Natural killer cell (primary cell): Measurements from ENCODE around the gene KCNK4. TPM values are rescaled to one million over a fixed set of nuclear protein-coding genes. Genes with fewer than 3 reads are reported as not detected.
A peak's percentile ranks its signal among the peaks of the same experiment; 100 is the strongest.

ENCODE experiments used
- ATAC-seq, 3 donors: fragments of 150-1000 bp in 2 of 3; fragments of 200-7000 bp in 1 of 3; cut with Tn5 transposase; 1 replicate in 1 of 3; 2 replicates in 2 of 3; pipeline ENCODE4 v1.10.0; 2021; ENCODE audit warnings: mild to moderate bottlenecking in 2 of 3, moderate library complexity in 2 of 3
- DNase-seq, 2 donors: peaks; one replicate each; pipeline versions ENCODE4 v3.0.0 to v3.0.0-alpha.2; 2013 to 2021; ENCODE audit warnings: mixed read lengths in 1 of 2
- H3K27ac ChIP-seq: one replicate; pipeline ENCODE4 v1.5.1; 2013; ENCODE audit warnings: mild to moderate bottlenecking, low read length
- H3K27me3 ChIP-seq: one replicate; pipeline ENCODE4 v1.6.1; 2013; ENCODE audit warnings: low read length; ENCODE audit not compliant: control insufficient read depth, insufficient read depth
- H3K36me3 ChIP-seq: one replicate; pipeline ENCODE4 v1.6.1; 2013; ENCODE audit warnings: low read length; ENCODE audit not compliant: control insufficient read depth, insufficient read depth
- H3K4me1 ChIP-seq: one replicate; pipeline ENCODE4 v1.6.1; 2013; ENCODE audit warnings: low read length; ENCODE audit not compliant: control insufficient read depth, insufficient read depth
- H3K4me3 ChIP-seq: one replicate; pipeline ENCODE4 v1.5.1; 2013; ENCODE audit warnings: low read length
- H3K9me3 ChIP-seq: one replicate; pipeline ENCODE4 v1.6.1; 2013; ENCODE audit warnings: low read length; ENCODE audit not compliant: control insufficient read depth, insufficient read depth
- H3K27ac Mint-ChIP-seq, 2 donors: one replicate each; pipeline ENCODE4 v1.8.0; 2022; ENCODE audit warnings: mild to moderate bottlenecking in 2 of 2, mixed read lengths in 2 of 2, moderate library complexity in 1 of 2
- H3K27me3 Mint-ChIP-seq, 2 donors: one replicate each; pipeline ENCODE4 v1.8.0; 2022; ENCODE audit warnings: low read depth in 2 of 2, mixed read lengths in 2 of 2
- H3K36me3 Mint-ChIP-seq: one replicate; pipeline ENCODE4 v1.8.0; 2022; ENCODE audit warnings: mixed read lengths
- H3K4me1 Mint-ChIP-seq, 2 donors: one replicate each; pipeline ENCODE4 v1.8.0; 2022; ENCODE audit warnings: mixed read lengths in 2 of 2
- H3K4me3 Mint-ChIP-seq: one replicate; pipeline ENCODE4 v1.8.0; 2022; ENCODE audit warnings: mild to moderate bottlenecking, moderate library complexity, mixed read lengths
- H3K9me3 Mint-ChIP-seq, 2 donors: one replicate each; pipeline ENCODE4 v1.8.0; 2022; ENCODE audit warnings: mixed read lengths in 2 of 2
- WGBS: methylation state at CpG from one replicate; pipeline ENCODE4 v1.1.7; 2013; ENCODE audit warnings: missing lambda C conversion rate; ENCODE audit not compliant: insufficient coverage; 5-methylcytosine and 5-hydroxymethylcytosine counted together
- intact Hi-C: fragments of 100-400 bp; cut with micrococcal nuclease; formaldehyde crosslinking; loops from one replicate; pipeline ENCODE4 v1.14.2; 2022
- total RNA-seq, 4 donors: library from RNA; stranded (reverse); fragments of 120-200 nt in 1 of 4; gene quantifications; one replicate each; pipeline versions ENCODE4 v1.2.3 to v1.2.4, GENCODE V29; 2013 to 2022
- TF ChIP-seq, protein P1 (sequence below): fragments of 200-600 bp; IDR thresholded peaks from one replicate; pipeline ENCODE4 v1.8.0; 2022; ENCODE audit warnings: antibody characterized with exemption

KCNK4 gene
- total RNA-seq, 3 donors from 2014 or later (not counting 1 experiment from before 2014, with no cell fraction given), result 0.30 to 0.86 TPM; not detected in 1

DNA sequence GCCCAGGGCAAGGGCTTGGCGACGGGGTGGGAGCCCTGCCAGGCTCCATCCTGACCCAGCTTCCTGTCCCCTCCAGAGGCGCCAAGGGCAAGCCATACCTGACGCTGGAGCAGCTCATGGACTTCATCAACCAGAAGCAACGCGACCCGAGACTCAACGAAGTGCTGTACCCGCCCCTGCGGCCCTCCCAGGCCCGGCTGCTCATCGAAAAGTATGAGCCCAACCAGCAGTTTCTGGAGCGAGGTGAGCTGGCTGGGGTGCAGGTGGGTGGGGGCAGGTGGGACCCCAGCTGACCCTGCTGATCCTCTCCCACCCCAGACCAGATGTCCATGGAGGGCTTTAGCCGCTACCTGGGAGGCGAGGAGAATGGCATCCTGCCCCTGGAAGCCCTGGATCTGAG, 34.8 kb upstream of the KCNK4 start:
- Mint-ChIP-seq H3K27me3 (no peaks in the 10 kb centered on the region), H3K4me1 (peaks cover 0 to 19% of the 10 kb centered on the region in 2 donors), H3K9me3 (no peaks in the 10 kb centered on the region), H3K36me3 (no peaks in the 10 kb centered on the region), H3K4me3 (no peak overlapping the region), H3K27ac (no peak overlapping the region)
- Histone ChIP-seq H3K27ac (no peak overlapping the region), H3K4me1 (peaks cover 17% of the 10 kb centered on the region), H3K27me3 (no peaks in the 10 kb centered on the region), H3K9me3 (no peaks in the 10 kb centered on the region), H3K36me3 (peaks cover 6% of the 10 kb centered on the region), H3K4me3 (no peak overlapping the region)
- TF ChIP-seq, protein P1, sequence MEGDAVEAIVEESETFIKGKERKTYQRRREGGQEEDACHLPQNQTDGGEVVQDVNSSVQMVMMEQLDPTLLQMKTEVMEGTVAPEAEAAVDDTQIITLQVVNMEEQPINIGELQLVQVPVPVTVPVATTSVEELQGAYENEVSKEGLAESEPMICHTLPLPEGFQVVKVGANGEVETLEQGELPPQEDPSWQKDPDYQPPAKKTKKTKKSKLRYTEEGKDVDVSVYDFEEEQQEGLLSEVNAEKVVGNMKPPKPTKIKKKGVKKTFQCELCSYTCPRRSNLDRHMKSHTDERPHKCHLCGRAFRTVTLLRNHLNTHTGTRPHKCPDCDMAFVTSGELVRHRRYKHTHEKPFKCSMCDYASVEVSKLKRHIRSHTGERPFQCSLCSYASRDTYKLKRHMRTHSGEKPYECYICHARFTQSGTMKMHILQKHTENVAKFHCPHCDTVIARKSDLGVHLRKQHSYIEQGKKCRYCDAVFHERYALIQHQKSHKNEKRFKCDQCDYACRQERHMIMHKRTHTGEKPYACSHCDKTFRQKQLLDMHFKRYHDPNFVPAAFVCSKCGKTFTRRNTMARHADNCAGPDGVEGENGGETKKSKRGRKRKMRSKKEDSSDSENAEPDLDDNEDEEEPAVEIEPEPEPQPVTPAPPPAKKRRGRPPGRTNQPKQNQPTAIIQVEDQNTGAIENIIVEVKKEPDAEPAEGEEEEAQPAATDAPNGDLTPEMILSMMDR, result no peak
- WGBS, result 93% methylated on average over 15 of the region's 15 CpGs
- intact Hi-C loops, result no loop called here
- ATAC-seq (no peak), DNase-seq (no peak)

DNA sequence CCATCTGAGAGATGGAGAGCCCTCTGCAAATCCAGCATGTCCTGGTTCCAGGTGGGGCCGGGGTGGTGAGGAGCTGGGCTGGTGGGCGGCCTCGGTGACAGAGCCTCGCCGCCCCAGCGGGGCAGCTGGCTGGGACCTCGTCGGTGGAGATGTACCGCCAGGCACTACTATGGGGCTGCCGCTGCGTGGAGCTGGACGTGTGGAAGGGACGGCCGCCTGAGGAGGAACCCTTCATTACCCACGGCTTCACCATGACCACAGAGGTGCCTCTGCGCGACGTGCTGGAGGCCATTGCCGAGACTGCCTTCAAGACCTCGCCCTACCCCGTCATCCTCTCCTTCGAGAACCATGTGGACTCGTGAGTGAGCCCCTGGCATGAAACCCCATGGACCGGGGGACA, 32.7 kb upstream of the KCNK4 start:
- Histone ChIP-seq H3K4me1 (no peaks in the 10 kb centered on the region), H3K36me3 (peaks cover 6% of the 10 kb centered on the region), H3K4me3 (no peak overlapping the region), H3K27me3 (no peaks in the 10 kb centered on the region), H3K27ac (no peak overlapping the region), H3K9me3 (no peaks in the 10 kb centered on the region)
- intact Hi-C loops, result no loop called here
- 94% methylated on average over 24 of the region's 24 CpGs for WGBS
- Mint-ChIP-seq H3K4me1 (peaks cover 0 to 9% of the 10 kb centered on the region in 2 donors), H3K27ac (no peak overlapping the region), H3K4me3 (no peak overlapping the region), H3K36me3 (no peaks in the 10 kb centered on the region), H3K9me3 (no peaks in the 10 kb centered on the region), H3K27me3 (no peaks in the 10 kb centered on the region)
- ATAC-seq (no peak), DNase-seq (no peak)
- TF ChIP-seq, protein P1, result no peak

DNA sequence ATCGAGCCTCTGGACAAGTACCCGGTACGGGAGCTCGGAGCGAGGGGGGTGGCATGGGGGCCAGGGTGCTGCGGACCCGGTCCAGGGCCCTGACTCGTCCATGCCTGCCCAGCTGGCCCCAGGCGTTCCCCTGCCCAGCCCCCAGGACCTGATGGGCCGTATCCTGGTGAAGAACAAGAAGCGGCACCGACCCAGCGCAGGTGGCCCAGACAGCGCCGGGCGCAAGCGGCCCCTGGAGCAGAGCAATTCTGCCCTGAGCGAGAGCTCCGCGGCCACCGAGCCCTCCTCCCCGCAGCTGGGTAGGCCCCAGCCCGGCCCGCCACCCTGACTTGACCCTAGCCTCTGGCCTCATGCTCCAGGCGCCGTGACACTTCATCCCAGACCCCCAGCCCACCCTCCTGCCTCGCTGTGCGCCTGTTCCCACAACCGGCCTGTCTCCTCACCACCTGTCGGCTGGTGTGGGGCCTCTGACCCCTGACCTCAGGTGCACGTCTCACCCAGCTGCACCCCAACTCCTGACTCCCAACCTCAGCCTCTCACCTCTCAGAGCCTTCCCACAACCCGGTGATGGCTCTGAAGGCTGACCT, 32.1 kb upstream of the KCNK4 start:
- peaks cover 0 to 9% of the 10 kb centered on the region in 2 donors for H3K4me1 Mint-ChIP-seq
- H3K36me3 Mint-ChIP-seq, result no peaks in the 10 kb centered on the region
- H3K4me3 ChIP-seq, result no peak overlapping the region
- H3K9me3 Mint-ChIP-seq, result no peaks in the 10 kb centered on the region
- intact Hi-C loops, result no loop called here
- DNase-seq (no peak), ATAC-seq (no peak)
- TF ChIP-seq, protein P1, result no peak
- no peaks in the 10 kb centered on the region for H3K9me3 ChIP-seq
- no peaks in the 10 kb centered on the region for H3K27me3 Mint-ChIP-seq
- H3K36me3 ChIP-seq, result peaks cover 6% of the 10 kb centered on the region
- H3K27ac Mint-ChIP-seq, result peak overlapping the region in 1 of 2 donors; percentile 52
- no peaks in the 10 kb centered on the region for H3K4me1 ChIP-seq
- H3K27me3 ChIP-seq, result no peaks in the 10 kb centered on the region
- WGBS, result 94% methylated on average over 32 of the region's 32 CpGs
- H3K4me3 Mint-ChIP-seq, result no peak overlapping the region
- H3K27ac ChIP-seq, result no peak overlapping the region

DNA sequence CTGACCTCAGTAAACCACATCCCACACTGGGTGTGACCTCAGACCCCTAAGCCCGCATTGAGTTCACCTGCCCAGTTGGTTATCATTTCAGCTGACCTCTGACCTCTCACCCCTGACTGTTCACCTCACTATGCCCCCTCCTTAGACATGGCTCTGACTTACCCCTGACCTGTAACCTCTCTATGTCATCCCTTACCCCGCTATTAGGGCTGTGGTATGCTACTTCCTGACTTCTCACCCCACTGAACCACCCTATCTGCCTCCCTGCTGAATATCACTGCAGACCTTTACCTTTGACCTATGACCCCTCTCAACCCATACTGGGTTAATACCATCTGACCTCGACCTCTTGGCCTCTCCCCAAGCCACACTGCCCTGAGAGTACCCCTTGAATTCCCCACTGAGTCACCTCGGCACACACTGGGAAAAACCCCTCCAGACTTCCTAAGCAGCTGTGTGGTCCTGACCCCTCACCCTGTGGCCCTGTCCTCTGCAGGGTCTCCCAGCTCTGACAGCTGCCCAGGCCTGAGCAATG, 31.5 kb upstream of the KCNK4 start:
- H3K27me3 Mint-ChIP-seq, result no peaks in the 10 kb centered on the region
- H3K4me3 Mint-ChIP-seq, result no peak overlapping the region
- WGBS, result 66% methylated on average over 4 of the region's 4 CpGs
- H3K9me3 ChIP-seq, result no peaks in the 10 kb centered on the region
- DNase-seq, result no peak
- H3K4me1 Mint-ChIP-seq, result peaks cover 0 to 9% of the 10 kb centered on the region in 2 donors
- H3K4me1 ChIP-seq, result no peaks in the 10 kb centered on the region
- no peak for ATAC-seq
- TF ChIP-seq, protein P1, result no peak
- H3K27me3 ChIP-seq, result no peaks in the 10 kb centered on the region
- H3K27ac Mint-ChIP-seq, result peak overlapping the region in 1 of 2 donors; percentile 52
- H3K27ac ChIP-seq, result no peak overlapping the region
- peaks cover 6% of the 10 kb centered on the region for H3K36me3 ChIP-seq
- H3K36me3 Mint-ChIP-seq, result no peaks in the 10 kb centered on the region
- no peak overlapping the region for H3K4me3 ChIP-seq
- no peaks in the 10 kb centered on the region for H3K9me3 Mint-ChIP-seq
- intact Hi-C loops, result no loop called here
